Pancreas (tissue), 10 donors: Measurements from ENCODE around the gene RTN4R. TPM values are rescaled to one million over a fixed set of nuclear protein-coding genes. Genes with fewer than 3 reads are reported as not detected.

Source experiments
- ATAC-seq, 4 donors: fragments of 200-7000 bp; cut with Tn5 transposase; one replicate each; pipeline versions ENCODE4 v1.8.0 to v1.9.1; 2020; ENCODE audit warnings: mild to moderate bottlenecking in 4 of 4, moderate library complexity in 4 of 4
- DNase-seq, 6 donors: peaks; one replicate each; pipeline ENCODE4 v3.0.0-alpha.2; 2020
- FAIRE-seq: peaks from 2 replicates; lab custom pipeline; 2012; peaks lifted over from hg19 to GRCh38; lab: Jason Lieb, UNC
- H3K27ac ChIP-seq, 4 donors: fragments of 200-600 bp; sonication (generic); 1 replicate in 3 of 4; 2 replicates in 1 of 4; pipeline versions ENCODE4 v1.5.0 to v1.8.0; 2020
- H3K27me3 ChIP-seq, 4 donors: fragments of 200-600 bp; one replicate each; pipeline ENCODE4 v1.8.0; 2021
- H3K36me3 ChIP-seq, 3 donors: fragments of 200-600 bp; sonication (generic) in 1 of 3; one replicate each; pipeline versions ENCODE4 v1.5.0 to v1.8.0; 2020 to 2021
- H3K4me1 ChIP-seq, 3 donors: fragments of 200-600 bp; one replicate each; pipeline ENCODE4 v1.8.0; 2021
- H3K4me3 ChIP-seq, 4 donors: fragments of 200-600 bp; sonication (generic) in 2 of 4; one replicate each; pipeline versions ENCODE4 v1.5.0 to v1.8.0; 2020 to 2021
- H3K9me3 ChIP-seq, 4 donors: fragments of 200-600 bp; one replicate each; pipeline ENCODE4 v1.8.0; 2021
- CTCF ChIP-seq, 4 donors: fragments of 200-600 bp; sonication (generic) in 3 of 4; IDR thresholded peaks; one replicate each; pipeline versions ENCODE4 v1.5.0 to v1.8.0; 2021; ENCODE audit warnings: antibody characterized with exemption in 4 of 4
- WGBS, 2 donors: extraction: QIAGEN DNeasy Blood & Tissue Kit; methylation state at CpG; one replicate each; pipeline ENCODE4 v1.1.7; 2013; 5-methylcytosine and 5-hydroxymethylcytosine counted together
- intact Hi-C, 3 donors: fragments of 100-400 bp; cut with DNase I; formaldehyde crosslinking; loops; one replicate each; pipeline versions ENCODE4 v1.11.1 to v1.14.2; 2022
- polyA plus RNA-seq, 2 donors: library from polyadenylated mRNA; stranded (reverse); fragments of 200-250 nt; gene quantifications; one replicate each; pipeline ENCODE4 v1.2.3, GENCODE V29; 2013
- total RNA-seq, 6 donors: library from RNA; stranded (reverse); fragmentation: NEBNext Ultra II Directional in 4 of 6; extraction: Animal tissue kit (Norgen Biotek cat#: 25700) in 4 of 6; gene quantifications; one replicate each; pipeline versions ENCODE4 v1.2.1 to v1.2.4, GENCODE V29; 2021 to 2023
- donor health status: healthy with polysubstance abuse.
- donor health status: DM: no; HTN: no; CAD: no; lungs with moderate emphysema.
- donor health status: DM: no; HTN: no; CAD: no.
- donor health status: control.
- donor health status: control.
- donor health status: Bipolar disorder and iron deficiency.
- donor health status: DM: yes; HTN: yes; CAD: no.
- donor health status: DM: no; HTN: no; CAD: no.
- donor health status: DM: no; HTN: no; CAD: no.
- donor health status: DM: yes; HTN: yes; CAD: no.

Gene RTN4R
- total and polyA plus RNA-seq, 8 donors = 0.88 to 7.4 (median 1.7) TPM

GRCh38 chr22:20257212-20258020 lies 10.7 kb downstream of the RTN4R start:
- DNase-seq (no peak), FAIRE-seq (no peak), ATAC-seq (no peak)
- Histone ChIP-seq H3K4me3 (no peak overlapping the region), H3K9me3 (no peaks in the 10 kb centered on the region), H3K36me3 (no peaks in the 10 kb centered on the region), H3K27ac (no peak overlapping the region), H3K4me1 (no peaks in the 10 kb centered on the region), H3K27me3 (no peaks in the 10 kb centered on the region)
- intact Hi-C loops = loop anchor here in 2 of 3 donors (10.0 kb wide), 2 partner anchors 63 to 113 kb away; no protein-coding TSS in a partner anchor
- TF ChIP-seq CTCF (IDR thresholded peaks at IDR 0.05) = no peak
- WGBS, 2 donors = 90 to 93% methylated on average over 15 of the region's 15 CpGs

GRCh38 chr22:20256551-20257211 lies 11.4 kb downstream of the RTN4R start:
- Histone ChIP-seq H3K9me3 (no peaks in the 10 kb centered on the region), H3K36me3 (no peaks in the 10 kb centered on the region), H3K27me3 (no peaks in the 10 kb centered on the region), H3K4me1 (no peaks in the 10 kb centered on the region), H3K4me3 (no peak overlapping the region), H3K27ac (no peak overlapping the region)
- no peak for ATAC-seq
- FAIRE-seq = no peak
- intact Hi-C loops = loop anchor here in 2 of 3 donors (10.0 kb wide), 2 partner anchors 62 to 112 kb away; no protein-coding TSS in a partner anchor
- DNase-seq = no peak
- WGBS, 2 donors = 84 to 88% methylated on average over 12 of the region's 12 CpGs
- TF ChIP-seq CTCF (IDR thresholded peaks at IDR 0.05) = no peak

DNA sequence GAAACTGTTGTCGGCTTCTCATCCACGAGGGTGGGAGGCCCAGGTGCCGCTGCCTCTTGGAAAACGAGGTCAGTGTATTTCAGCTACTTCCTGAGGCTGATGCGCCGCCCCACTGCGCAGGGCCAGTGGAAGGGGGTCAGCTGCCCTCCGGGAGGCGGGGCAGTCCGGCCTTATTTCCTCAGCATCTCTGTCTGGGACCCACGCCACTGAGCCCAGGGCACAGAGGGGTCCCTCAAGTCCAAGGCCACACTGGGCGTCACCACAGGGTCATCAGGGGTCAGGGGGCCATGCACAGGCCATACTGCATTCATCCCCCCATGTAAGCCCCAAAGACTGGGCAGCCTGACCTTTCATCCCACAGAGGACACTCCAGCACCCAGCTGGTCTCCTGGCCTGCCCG lies 12.1 kb downstream of the RTN4R start:
- intact Hi-C loops = loop anchor here in 2 of 3 donors (10.0 kb wide), 2 partner anchors 61 to 111 kb away; no protein-coding TSS in a partner anchor
- Histone ChIP-seq H3K36me3 (no peaks in the 10 kb centered on the region), H3K4me3 (no peak overlapping the region), H3K9me3 (no peaks in the 10 kb centered on the region), H3K27me3 (no peaks in the 10 kb centered on the region), H3K27ac (no peak overlapping the region), H3K4me1 (no peaks in the 10 kb centered on the region)
- FAIRE-seq (no peak), DNase-seq (no peak), ATAC-seq (no peak)
- 93 to 94% methylated on average over 13 of the region's 13 CpGs for WGBS, 2 donors
- TF ChIP-seq CTCF (IDR thresholded peaks at IDR 0.05) = no peak

- no peak for TF ChIP-seq CTCF (IDR thresholded peaks at IDR 0.05)
- no peak for ATAC-seq
- Histone ChIP-seq H3K36me3 (no peaks in the 10 kb centered on the region), H3K4me3 (no peak overlapping the region), H3K4me1 (no peaks in the 10 kb centered on the region), H3K27ac (no peak overlapping the region), H3K9me3 (no peaks in the 10 kb centered on the region), H3K27me3 (no peaks in the 10 kb centered on the region)
- intact Hi-C loops = loop anchor here in 2 of 3 donors (10.0 kb wide), 2 partner anchors 60 to 110 kb away; no protein-coding TSS in a partner anchor
- WGBS, 2 donors = 88 to 91% methylated on average over 22 to 23 of the region's 23 CpGs
- DNase-seq = no peak
- FAIRE-seq = no peak
These were observed 12.9 kb downstream of the RTN4R start for GRCh38 chr22:20254975-20255946.
